ENCODE data around the gene BANP. TPM values are rescaled to one million over a fixed set of nuclear protein-coding genes. Genes with fewer than 3 reads are reported as not detected.
"Not testable (repeated sequence)": the region's sequence is repeated elsewhere in the genome, so short reads cannot be mapped to it uniquely, and the experiment has no call there.

BANP gene
- total and polyA plus RNA-seq, 2 of the 8 experiments (the other 6 are each of a cell fraction or from before 2014, with no cell fraction given), result 25.8 to 39.8 TPM

- not testable (repeated sequence) for H3K27me3 ChIP-seq (replicated peaks in 1 of 4; ENCODE audit: control insufficient read depth in 3 of 4, extremely low read depth in 1 of 4, insufficient read depth in 3 of 4, low read length in 3 of 4); FAIRE-seq
Observed at GRCh38 chr16:88035884-88036639, 84.8 kb downstream of the BANP start.

GRCh38 chr16:88036640-88036996 lies 85.4 kb downstream of the BANP start:
- H2BK12ac ChIP-seq (ENCODE audit: low read depth, low read length); H3K23me2 ChIP-seq (ENCODE audit: low read depth, low read length); H3K79me2 ChIP-seq (ENCODE audit: control insufficient read depth in 1 of 2, insufficient read depth in 2 of 2, low read length in 2 of 2); H3K4ac ChIP-seq (replicated peaks; ENCODE audit: insufficient read length, low read depth, low read length); H3K56ac ChIP-seq (replicated peaks; ENCODE audit: insufficient read length, low read depth, low read length); FAIRE-seq; H3K4me3 ChIP-seq (ENCODE audit: extremely low read depth in 1 of 4, insufficient read depth in 2 of 4, low read depth in 3 of 4, low read length in 4 of 4); H3K4me2 ChIP-seq (ENCODE audit: insufficient read depth in 1 of 2, low read depth in 2 of 2, low read length in 2 of 2); H2BK20ac ChIP-seq (ENCODE audit: low read length); H3K27me3 ChIP-seq (replicated peaks in 1 of 4; ENCODE audit: control insufficient read depth in 3 of 4, extremely low read depth in 1 of 4, insufficient read depth in 3 of 4, low read length in 3 of 4); H4K5ac ChIP-seq (ENCODE audit: insufficient read length, low read depth, low read length); H3K79me1 ChIP-seq (ENCODE audit: low read depth, low read length); H2BK5ac ChIP-seq (ENCODE audit: low read depth, low read length); H3K23ac ChIP-seq (ENCODE audit: insufficient read length); H3K9me3 ChIP-seq (ENCODE audit: insufficient read depth in 2 of 2, low read depth in 1 of 2, low read length in 1 of 2); H3K27ac ChIP-seq (ENCODE audit: low read depth, low read length); H4K20me1 ChIP-seq (replicated peaks in 1 of 2; ENCODE audit: control insufficient read depth in 1 of 2, insufficient read depth in 2 of 2, low read length in 2 of 2); H3K36me3 ChIP-seq (ENCODE audit: control insufficient read depth in 2 of 4, insufficient read depth in 4 of 4, low read length in 3 of 4); POLR2A ChIA-PET (ENCODE audit: partially characterized antibody); H4K8ac ChIP-seq (ENCODE audit: extremely low read depth, insufficient read depth, low read length); H3K4me1 ChIP-seq (replicated peaks in 1 of 4; ENCODE audit: control insufficient read depth in 3 of 4, insufficient read depth in 4 of 4, low read length in 3 of 4); H3K9ac ChIP-seq (replicated peaks in 1 of 4; ENCODE audit: extremely low read depth in 1 of 4, low read depth in 3 of 4, low read length in 3 of 4); H3K18ac ChIP-seq (ENCODE audit: extremely low read depth, low read length); H4K91ac ChIP-seq (replicated peaks; ENCODE audit: insufficient read length, low read length); H2BK120ac ChIP-seq (replicated peaks; ENCODE audit: low read depth, low read length); DNase-seq (ENCODE audit: low read depth in 1 of 2, low spot score in 2 of 2); H2AK5ac ChIP-seq (ENCODE audit: low read depth, low read length); H3K14ac ChIP-seq (ENCODE audit: insufficient read length); H2AFZ ChIP-seq (ENCODE audit: low read length); H2BK15ac ChIP-seq (ENCODE audit: low read length): not testable (repeated sequence)
- CTCF ChIA-PET (ENCODE audit: partially characterized antibody), result interaction anchor here (2.4 kb wide), 1 partner anchor 13 kb away, joined by 7 read pairs; no protein-coding TSS in a partner anchor
- WGBS, 2 experiments (ENCODE audit: extremely low coverage in 1 of 2, insufficient coverage in 1 of 2, insufficient read length in 1 of 2, insufficient replicate concordance in 2 of 2, low coverage in 1 of 2, low lambda C conversion rate in 2 of 2, missing lambda C conversion rate in 1 of 2), result 95% methylated on average over 10 of the region's 10 CpGs; no CpG with 5 or more reads in 1 of the 2 experiments

More at GRCh38 chr16:88035884-88036639, 84.8 kb downstream of the BANP start:
- H3K79me2 ChIP-seq (ENCODE audit: control insufficient read depth in 1 of 2, insufficient read depth in 2 of 2, low read length in 2 of 2); H3K23me2 ChIP-seq (ENCODE audit: low read depth, low read length); H3K14ac ChIP-seq (ENCODE audit: insufficient read length); H3K27ac ChIP-seq (ENCODE audit: low read depth, low read length); H4K8ac ChIP-seq (ENCODE audit: extremely low read depth, insufficient read depth, low read length); H3K4me3 ChIP-seq (ENCODE audit: extremely low read depth in 1 of 4, insufficient read depth in 2 of 4, low read depth in 3 of 4, low read length in 4 of 4); H2BK120ac ChIP-seq (replicated peaks; ENCODE audit: low read depth, low read length); DNase-seq (ENCODE audit: low read depth in 1 of 2, low spot score in 2 of 2); H2AK5ac ChIP-seq (ENCODE audit: low read depth, low read length); H2BK5ac ChIP-seq (ENCODE audit: low read depth, low read length); H3K4me1 ChIP-seq (replicated peaks in 1 of 4; ENCODE audit: control insufficient read depth in 3 of 4, insufficient read depth in 4 of 4, low read length in 3 of 4); H3K79me1 ChIP-seq (ENCODE audit: low read depth, low read length); H3K9ac ChIP-seq (replicated peaks in 1 of 4; ENCODE audit: extremely low read depth in 1 of 4, low read depth in 3 of 4, low read length in 3 of 4); H3K4me2 ChIP-seq (ENCODE audit: insufficient read depth in 1 of 2, low read depth in 2 of 2, low read length in 2 of 2); H3K4ac ChIP-seq (replicated peaks; ENCODE audit: insufficient read length, low read depth, low read length); H3K36me3 ChIP-seq (ENCODE audit: control insufficient read depth in 2 of 4, insufficient read depth in 4 of 4, low read length in 3 of 4); H4K5ac ChIP-seq (ENCODE audit: insufficient read length, low read depth, low read length); H2BK12ac ChIP-seq (ENCODE audit: low read depth, low read length); POLR2A ChIA-PET (ENCODE audit: partially characterized antibody); H3K56ac ChIP-seq (replicated peaks; ENCODE audit: insufficient read length, low read depth, low read length); H4K91ac ChIP-seq (replicated peaks; ENCODE audit: insufficient read length, low read length); H4K20me1 ChIP-seq (replicated peaks in 1 of 2; ENCODE audit: control insufficient read depth in 1 of 2, insufficient read depth in 2 of 2, low read length in 2 of 2); H3K18ac ChIP-seq (ENCODE audit: extremely low read depth, low read length); H2BK15ac ChIP-seq (ENCODE audit: low read length); H3K9me3 ChIP-seq (ENCODE audit: insufficient read depth in 2 of 2, low read depth in 1 of 2, low read length in 1 of 2); H2BK20ac ChIP-seq (ENCODE audit: low read length); H2AFZ ChIP-seq (ENCODE audit: low read length); H3K23ac ChIP-seq (ENCODE audit: insufficient read length): not testable (repeated sequence)
- WGBS, 2 experiments (ENCODE audit: extremely low coverage in 1 of 2, insufficient coverage in 1 of 2, insufficient read length in 1 of 2, insufficient replicate concordance in 2 of 2, low coverage in 1 of 2, low lambda C conversion rate in 2 of 2, missing lambda C conversion rate in 1 of 2), result 95% methylated on average over 30 of the region's 30 CpGs; no CpG with 5 or more reads in 1 of the 2 experiments
- CTCF ChIA-PET (ENCODE audit: partially characterized antibody), result interaction anchor here (1.0 to 2.4 kb wide), 2 partner anchors 13 to 38 kb away, joined by 3 to 7 read pairs; no protein-coding TSS in a partner anchor
